ENCODE measurements around the gene JMJD7. TPM values are rescaled to one million over a fixed set of nuclear protein-coding genes. Genes with fewer than 3 reads are reported as not detected.

JMJD7 gene
- total RNA-seq, 1 experiment from 2014 or later: 13.5 TPM

DNA sequence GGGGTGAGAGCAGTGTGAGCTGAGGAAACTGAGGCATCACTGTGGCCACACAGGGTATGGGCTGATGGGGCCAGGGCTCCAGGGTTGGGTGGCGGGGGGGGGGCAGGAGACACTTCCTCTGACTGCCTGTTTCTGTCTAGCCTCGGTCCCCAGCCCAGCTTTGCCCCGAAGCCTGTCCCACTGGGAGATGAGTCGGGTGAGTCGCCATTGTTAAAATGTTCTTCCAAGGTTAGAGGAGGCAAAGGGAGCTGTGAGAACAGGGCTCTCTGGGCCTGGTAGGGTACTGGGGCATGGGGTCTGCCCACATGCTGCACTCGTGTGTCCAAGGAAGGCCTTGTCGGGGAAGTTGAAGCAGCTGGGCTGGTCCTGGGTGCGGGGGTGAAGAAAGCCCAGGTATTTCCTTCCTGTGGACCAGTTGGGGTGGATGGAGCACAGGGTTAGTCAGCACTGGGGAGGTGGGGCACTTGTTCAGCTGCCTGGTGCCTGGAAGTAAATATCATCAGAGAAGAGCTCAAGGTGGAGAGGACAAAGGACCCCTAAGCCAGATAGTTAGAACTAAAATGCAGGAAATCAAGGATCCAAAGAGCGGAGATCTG, 8.3 kb upstream of the JMJD7 start:
- POLR2A ChIA-PET: no interaction called here
- intact Hi-C loops (cut with micrococcal nuclease): no loop called here
- peaks cover 8 to 9% of the 10 kb centered on the region in 2 experiments; a peak in 3 of 4 replicates for H3K36me3 ChIP-seq (ENCODE audit: control insufficient read depth in 1 of 2, insufficient read depth in 2 of 2, low read length in 2 of 2)
- no peaks in the 10 kb centered on the region for H3K79me2 ChIP-seq (ENCODE audit: insufficient read depth, low read length)
- no peaks in the 10 kb centered on the region for H3K27me3 ChIP-seq (ENCODE audit: insufficient read depth, low read length)
- H3K4me3 ChIP-seq (replicated peaks in 1 of 2; ENCODE audit: low read depth in 1 of 2, low read length in 2 of 2): no peak overlapping the region
- H3K9me2 ChIP-seq (ENCODE audit: insufficient read depth): no peaks in the 10 kb centered on the region
- RAD21 ChIA-PET (ENCODE audit: low non-redundant PET in 1 of 2, low total read pairs in 2 of 2, uncharacterized antibody in 2 of 2, unreplicated experiment in 2 of 2): no interaction called here
- TF ChIP-seq, protein P1, sequence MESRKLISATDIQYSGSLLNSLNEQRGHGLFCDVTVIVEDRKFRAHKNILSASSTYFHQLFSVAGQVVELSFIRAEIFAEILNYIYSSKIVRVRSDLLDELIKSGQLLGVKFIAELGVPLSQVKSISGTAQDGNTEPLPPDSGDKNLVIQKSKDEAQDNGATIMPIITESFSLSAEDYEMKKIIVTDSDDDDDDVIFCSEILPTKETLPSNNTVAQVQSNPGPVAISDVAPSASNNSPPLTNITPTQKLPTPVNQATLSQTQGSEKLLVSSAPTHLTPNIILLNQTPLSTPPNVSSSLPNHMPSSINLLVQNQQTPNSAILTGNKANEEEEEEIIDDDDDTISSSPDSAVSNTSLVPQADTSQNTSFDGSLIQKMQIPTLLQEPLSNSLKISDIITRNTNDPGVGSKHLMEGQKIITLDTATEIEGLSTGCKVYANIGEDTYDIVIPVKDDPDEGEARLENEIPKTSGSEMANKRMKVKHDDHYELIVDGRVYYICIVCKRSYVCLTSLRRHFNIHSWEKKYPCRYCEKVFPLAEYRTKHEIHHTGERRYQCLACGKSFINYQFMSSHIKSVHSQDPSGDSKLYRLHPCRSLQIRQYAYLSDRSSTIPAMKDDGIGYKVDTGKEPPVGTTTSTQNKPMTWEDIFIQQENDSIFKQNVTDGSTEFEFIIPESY (IDR thresholded peaks at IDR 0.05; ENCODE audit: extremely low read depth, insufficient replicate concordance, low read length): no peak
- no peak for TF ChIP-seq EGR1 (IDR thresholded peaks at IDR 0.05; ENCODE audit: low read depth)
- no peak for TF ChIP-seq POLR2AphosphoS5 (IDR thresholded peaks at IDR 0.05; ENCODE audit: low read depth, low read length)
- TF ChIP-seq JUND (IDR thresholded peaks at IDR 0.05): no peak
- no peak for ATAC-seq
- H2AFZ ChIP-seq (ENCODE audit: low read depth, low read length, poor library complexity, severe bottlenecking): no peak overlapping the region
- H3K4me1 ChIP-seq (ENCODE audit: control insufficient read depth in 1 of 2, insufficient read depth in 2 of 2, low read length in 2 of 2): no peaks in the 10 kb centered on the region
- H3K4me2 ChIP-seq (ENCODE audit: low read length): no peak overlapping the region
- no peak overlapping the region for H3K27ac ChIP-seq (ENCODE audit: low read depth, low read length)
- CTCF ChIA-PET: no interaction called here
- H3K9me3 ChIP-seq (ENCODE audit: control insufficient read depth in 1 of 2, insufficient read depth in 1 of 2, low read depth in 1 of 2, low read length in 2 of 2): no peaks in the 10 kb centered on the region
- no TSS peak for BruUV-seq (replicated peaks)
- DNase-seq (ENCODE audit: low read depth, low spot score): no peak
- H3K9ac ChIP-seq (ENCODE audit: low read length): no peak overlapping the region
- H4K20me1 ChIP-seq (ENCODE audit: insufficient read depth): no peaks in the 10 kb centered on the region

GRCh38 chr15:41820791-41821423, 7.0 kb upstream of the JMJD7 start:
- H3K4me3 ChIP-seq (replicated peaks in 1 of 2; ENCODE audit: low read depth in 1 of 2, low read length in 2 of 2): no peak overlapping the region
- no peaks in the 10 kb centered on the region for H3K27me3 ChIP-seq (ENCODE audit: insufficient read depth, low read length)
- H3K79me2 ChIP-seq (ENCODE audit: insufficient read depth, low read length): no peaks in the 10 kb centered on the region
- peaks cover 3 to 8% of the 10 kb centered on the region in 2 experiments; a peak in 3 of 4 replicates for H3K36me3 ChIP-seq (ENCODE audit: control insufficient read depth in 1 of 2, insufficient read depth in 2 of 2, low read length in 2 of 2)
- BruUV-seq (replicated peaks): no TSS peak
- POLR2A ChIA-PET: interaction anchor here (0.5 kb wide), 1 partner anchor 893 kb away, joined by 3 read pairs; no protein-coding TSS in a partner anchor
- DNase-seq (ENCODE audit: low read depth, low spot score) (no peak), ATAC-seq (no peak)
- H3K9me2 ChIP-seq (ENCODE audit: insufficient read depth): no peaks in the 10 kb centered on the region
- intact Hi-C loops (cut with micrococcal nuclease): no loop called here
- CTCF ChIA-PET: no interaction called here
- H3K9me3 ChIP-seq (ENCODE audit: control insufficient read depth in 1 of 2, insufficient read depth in 1 of 2, low read depth in 1 of 2, low read length in 2 of 2): no peaks in the 10 kb centered on the region
- H4K20me1 ChIP-seq (ENCODE audit: insufficient read depth): no peaks in the 10 kb centered on the region
- H3K27ac ChIP-seq (ENCODE audit: low read depth, low read length): no peak overlapping the region
- no peak overlapping the region for H3K4me2 ChIP-seq (ENCODE audit: low read length)
- no peak overlapping the region for H3K9ac ChIP-seq (ENCODE audit: low read length)
- RAD21 ChIA-PET (ENCODE audit: low non-redundant PET in 1 of 2, low total read pairs in 2 of 2, uncharacterized antibody in 2 of 2, unreplicated experiment in 2 of 2): no interaction called here
- no peak overlapping the region for H2AFZ ChIP-seq (ENCODE audit: low read depth, low read length, poor library complexity, severe bottlenecking)
- no peaks in the 10 kb centered on the region for H3K4me1 ChIP-seq (ENCODE audit: control insufficient read depth in 1 of 2, insufficient read depth in 2 of 2, low read length in 2 of 2)
- TF ChIP-seq ZNF274 (IDR thresholded peaks at IDR 0.05; ENCODE audit: low read depth, low read length) (no peak), CEBPB (IDR thresholded peaks at IDR 0.05; ENCODE audit: low read depth) (no peak), TCF7L2 (IDR thresholded peaks at IDR 0.05; ENCODE audit: borderline replicate concordance, extremely low read depth, insufficient read depth, insufficient read length) (no peak), CTCF (IDR thresholded peaks at IDR 0.05 in 2 of 3, conservative IDR thresholded peaks at IDR 0.05 in 1 of 3; ENCODE audit: borderline replicate concordance in 1 of 3, insufficient read depth in 1 of 3, low read depth in 2 of 3, low read length in 2 of 3) (no peak), POLR2A (IDR thresholded peaks at IDR 0.05; ENCODE audit: borderline replicate concordance, extremely low read depth, insufficient read depth, insufficient read length) (no peak), FOSL1 (IDR thresholded peaks at IDR 0.05; ENCODE audit: low read depth) (no peak), CBX3 (IDR thresholded peaks at IDR 0.05; ENCODE audit: low read depth) (no peak), POLR2AphosphoS5 (IDR thresholded peaks at IDR 0.05; ENCODE audit: low read depth, low read length) (no peak), EZH2 (IDR thresholded peaks at IDR 0.05) (no peak), SP1 (IDR thresholded peaks at IDR 0.05; ENCODE audit: low read depth) (no peak)
- TF ChIP-seq, protein P1 (IDR thresholded peaks at IDR 0.05; ENCODE audit: extremely low read depth, insufficient replicate concordance, low read length): no peak

Data from HCT116 (cell line).